KMS-11 (cell line): ENCODE results near the gene ZNF219.

ENCODE experiments used
- H2AFZ ChIP-seq: fragments of 200-600 bp; sonication (generic); 2 replicates; pipeline ENCODE4 v1.6.1; 2016; ENCODE audit warnings: antibody characterized with exemption, mixed run types, low read depth
- H3K27ac ChIP-seq: fragments of 200-600 bp; sonication (generic); 2 replicates; pipeline ENCODE4 v1.6.1; 2016; ENCODE audit warnings: mild to moderate bottlenecking, mixed run types
- H3K27me3 ChIP-seq: fragments of 200-600 bp; sonication (generic); 2 replicates; pipeline ENCODE4 v1.6.1; 2017; ENCODE audit warnings: mild to moderate bottlenecking, low read depth, mixed run types, moderate library complexity; ENCODE audit not compliant: insufficient read depth
- H3K36me3 ChIP-seq: fragments of 200-600 bp; sonication (generic); 2 replicates; pipeline ENCODE4 v1.6.1; 2017; ENCODE audit warnings: mild to moderate bottlenecking, mixed run types; ENCODE audit not compliant: insufficient read depth
- H3K4me1 ChIP-seq: fragments of 200-600 bp; sonication (generic); 2 replicates; pipeline ENCODE4 v1.6.1; 2016; ENCODE audit warnings: mild to moderate bottlenecking, low read depth, mixed run types; ENCODE audit not compliant: poor library complexity, severe bottlenecking
- H3K4me2 ChIP-seq: fragments of 200-600 bp; sonication (generic); 2 replicates; pipeline ENCODE4 v1.7.0; 2016; ENCODE audit warnings: mild to moderate bottlenecking, mixed run types
- H3K4me3 ChIP-seq: fragments of 200-600 bp; sonication (generic); IDR thresholded peaks from 2 replicates; pipeline ENCODE4 v1.6.1; 2017; ENCODE audit warnings: low read depth, low read length, mixed read lengths; ENCODE audit not compliant: insufficient read depth
- H3K79me2 ChIP-seq: fragments of 200-600 bp; sonication (generic); 2 replicates; pipeline ENCODE4 v1.6.1; 2016; ENCODE audit warnings: low read depth, mixed run types; ENCODE audit not compliant: insufficient read depth
- H3K9ac ChIP-seq: fragments of 200-600 bp; sonication (generic); 2 replicates; pipeline ENCODE4 v1.6.1; 2016; ENCODE audit warnings: mild to moderate bottlenecking, mixed run types
- H4K20me1 ChIP-seq: fragments of 200-600 bp; sonication (generic); 2 replicates; pipeline ENCODE4 v1.6.1; 2016; ENCODE audit warnings: mild to moderate bottlenecking, mixed run types; ENCODE audit not compliant: insufficient read depth
- CTCF ChIP-seq: fragments of 200-600 bp; sonication (generic); conservative IDR thresholded peaks from 2 replicates; pipeline ENCODE4 v1.6.1; 2017; ENCODE audit warnings: low read depth, mild to moderate bottlenecking, antibody characterized with exemption, low read length, moderate library complexity, mixed read lengths

ZNF219 gene

GRCh38 chr14:21073921-21074320, 24.5 kb downstream of the ZNF219 start:
- Histone ChIP-seq H3K79me2 (no peaks in the 10 kb centered on the region), H3K36me3 (no peaks in the 10 kb centered on the region), H3K27ac (no peak overlapping the region)

GRCh38 chr14:21072781-21073339, 25.6 kb downstream of the ZNF219 start:
- no peak overlapping the region for H3K4me3 ChIP-seq
- no peaks in the 10 kb centered on the region for H3K79me2 ChIP-seq
- no peak for TF ChIP-seq CTCF
- H3K9ac ChIP-seq = no peak overlapping the region
- H3K4me1 ChIP-seq = peaks cover 8% of the 10 kb centered on the region
- H4K20me1 ChIP-seq = no peaks in the 10 kb centered on the region
- H2AFZ ChIP-seq = no peak overlapping the region
- no peaks in the 10 kb centered on the region for H3K27me3 ChIP-seq
- no peak overlapping the region for H3K4me2 ChIP-seq
- no peaks in the 10 kb centered on the region for H3K36me3 ChIP-seq
- no peak overlapping the region for H3K27ac ChIP-seq

More at GRCh38 chr14:21073921-21074320, 24.5 kb downstream of the ZNF219 start:
- no peak overlapping the region for H3K4me3 ChIP-seq
- H3K9ac ChIP-seq = no peak overlapping the region
- no peaks in the 10 kb centered on the region for H4K20me1 ChIP-seq
- no peak overlapping the region for H3K4me2 ChIP-seq
- H3K27me3 ChIP-seq = no peaks in the 10 kb centered on the region
- peaks cover 8% of the 10 kb centered on the region for H3K4me1 ChIP-seq
- no peak overlapping the region for H2AFZ ChIP-seq
- no peak for TF ChIP-seq CTCF

GRCh38 chr14:21072031-21072473, 26.4 kb downstream of the ZNF219 start:
- Histone ChIP-seq H3K9ac (peak overlapping the region; percentile 50; the same call in 1 of the 2 replicates), H3K27ac (peak overlapping the region; percentile 46; the same call in 1 of the 2 replicates), H2AFZ (peak overlapping the region; percentile 75)

GRCh38 chr14:21071225-21072030, 27.0 kb downstream of the ZNF219 start:
- Histone ChIP-seq H3K4me2 (peak overlapping the region; percentile 86), H3K79me2 (no peaks in the 10 kb centered on the region), H3K4me1 (peaks cover 13% of the 10 kb centered on the region), H3K9ac (peak overlapping the region; percentile 50; the same call in 1 of the 2 replicates), H4K20me1 (no peaks in the 10 kb centered on the region), H3K27me3 (no peaks in the 10 kb centered on the region), H2AFZ (peak overlapping the region; percentile 75), H3K36me3 (no peaks in the 10 kb centered on the region), H3K27ac (peak overlapping the region; percentile 46), H3K4me3 (no peak overlapping the region)
- TF ChIP-seq CTCF = no peak

More at GRCh38 chr14:21072031-21072473, 26.4 kb downstream of the ZNF219 start:
- Histone ChIP-seq H3K4me1 (peaks cover 8% of the 10 kb centered on the region), H4K20me1 (no peaks in the 10 kb centered on the region), H3K27me3 (no peaks in the 10 kb centered on the region), H3K4me2 (peak overlapping the region; percentile 69; the same call in 1 of the 2 replicates), H3K79me2 (no peaks in the 10 kb centered on the region), H3K36me3 (no peaks in the 10 kb centered on the region), H3K4me3 (no peak overlapping the region)
- no peak for TF ChIP-seq CTCF
